GM12878 (cell line): ENCODE results near the gene LRP1B. TPM values are rescaled to one million over a fixed set of nuclear protein-coding genes. Genes with fewer than 3 reads are reported as not detected.

Experiments
- ATAC-seq: fragments of 200-7000 bp; cut with Tn5 transposase; 3 replicates; pipeline ENCODE4 v1.9.1; 2020; ENCODE audit warnings: mild to moderate bottlenecking, moderate library complexity
- BruUV-seq: library from RNA; stranded (reverse); fragments of 400-500 nt; replicated peaks from 2 replicates; lab custom pipeline; 2021; lab: Mats Ljungman, UMichigan
- CTCF ChIA-PET: fragments of 300-600 bp; sonication (Branson Sonifier 250); formaldehyde crosslinking; extraction: SDS; loops from one replicate; lab custom pipeline; 2021; ENCODE audit warnings: inconsistent platforms; lab: Yijun Ruan, JAX
- POLR2A ChIA-PET: fragments of 350-600 bp; formaldehyde crosslinking; extraction: SDS; loops from one replicate; lab custom pipeline; 2021; ENCODE audit warnings: inconsistent platforms; lab: Charles Lee
- RAD21 ChIA-PET: fragments of 300-600 bp; sonication (Branson Sonifier 250); formaldehyde crosslinking; loops from one replicate; lab custom pipeline; 2023; ENCODE audit warnings: antibody characterized with exemption; ENCODE audit not compliant: unreplicated experiment; lab: Charles Lee
- SMC1A ChIA-PET: fragments of 300-600 bp; sonication (Branson Sonifier 250); formaldehyde crosslinking; loops from one replicate; lab custom pipeline; 2023; ENCODE audit not compliant: unreplicated experiment, uncharacterized antibody; lab: Charles Lee
- DNase-seq: peaks from one replicate; pipeline ENCODE4 v3.0.0-alpha.2; 2011; ENCODE audit warnings: low read depth, low spot score
- FAIRE-seq: peaks from 3 replicates; lab custom pipeline; 2011; peaks lifted over from hg19 to GRCh38; lab: Jason Lieb, UNC
- H2AFZ ChIP-seq: 2 replicates; pipeline ENCODE4 v1.6.0; 2011; ENCODE audit warnings: low read depth, low read length, control low read depth; ENCODE audit not compliant: control insufficient read depth
- H3K27ac ChIP-seq: 2 replicates; pipeline ENCODE4 v1.5.1; 2011; ENCODE audit warnings: control low read depth; ENCODE audit not compliant: control insufficient read depth, insufficient read depth
- H3K27me3 ChIP-seq, 2 experiments: replicated peaks in 1 of 2; 2 replicates each; pipeline versions ENCODE4 v1.6.0 to v1.6.1; 2011; ENCODE audit warnings: low read length in 1 of 2; ENCODE audit not compliant: control insufficient read depth in 2 of 2, insufficient read depth in 2 of 2
- H3K36me3 ChIP-seq, 2 experiments: 2 replicates each; pipeline ENCODE4 v1.5.1; 2011; ENCODE audit warnings: low read length in 1 of 2; ENCODE audit not compliant: control insufficient read depth in 2 of 2, insufficient read depth in 2 of 2
- H3K4me1 ChIP-seq: 2 replicates; pipeline ENCODE4 v1.6.1; 2011; ENCODE audit warnings: mild to moderate bottlenecking, low read length, moderate library complexity, mixed read lengths; ENCODE audit not compliant: control insufficient read depth, insufficient read depth
- H3K4me2 ChIP-seq: 2 replicates; pipeline ENCODE4 v1.6.0; 2011; ENCODE audit warnings: control low read depth; ENCODE audit not compliant: control insufficient read depth, insufficient read depth
- H3K4me3 ChIP-seq: fragments of 200-600 bp; sonication (generic); 2 replicates; pipeline ENCODE4 v1.5.1; 2016
- H3K79me2 ChIP-seq: 2 replicates; pipeline ENCODE4 v1.6.0; 2011; ENCODE audit warnings: low read length; ENCODE audit not compliant: control insufficient read depth, insufficient read depth
- H3K9ac ChIP-seq: 2 replicates; pipeline ENCODE4 v1.8.0; 2011; ENCODE audit warnings: low read length, control low read depth, mixed read lengths; ENCODE audit not compliant: control insufficient read depth, insufficient read depth
- H3K9me3 ChIP-seq: replicated peaks from 3 replicates; pipeline ENCODE4 v1.5.1; 2011; ENCODE audit warnings: mild to moderate bottlenecking, low read length; ENCODE audit not compliant: control insufficient read depth, insufficient read depth
- H4K20me1 ChIP-seq: 2 replicates; pipeline ENCODE4 v1.6.0; 2011; ENCODE audit not compliant: control insufficient read depth, insufficient read depth
- CTCF ChIP-seq, 3 experiments: IDR thresholded peaks in 2 of 3; conservative IDR thresholded peaks in 1 of 3; 2 replicates each; pipeline ENCODE4 v1.5.1; 2011; ENCODE audit warnings: low read depth in 3 of 3, low read length in 3 of 3, mild to moderate bottlenecking in 3 of 3, control low read depth in 2 of 3, moderate library complexity in 2 of 3, inconsistent platforms in 1 of 3, mixed read lengths in 1 of 3; ENCODE audit not compliant: control insufficient read depth in 2 of 3, insufficient read depth in 1 of 3; ENCODE audit errors: extremely low read depth in 1 of 3
- E2F4 ChIP-seq: IDR thresholded peaks from 2 replicates; pipeline ENCODE4 v1.6.1; 2012; ENCODE audit warnings: low read depth, low read length, improper control_type of control experiment
- E2F8 ChIP-seq: fragments of 450-650 bp; IDR thresholded peaks from 2 replicates; pipeline ENCODE4 v1.6.1; 2018; ENCODE audit warnings: mild to moderate bottlenecking, low read depth, moderate library complexity; ENCODE audit not compliant: partially characterized antibody
- ELK1 ChIP-seq: IDR thresholded peaks from 2 replicates; pipeline ENCODE4 v1.6.1; 2012; ENCODE audit warnings: low read depth, low read length, improper control_type of control experiment
- IRF3 ChIP-seq: fragments of 450-650 bp; IDR thresholded peaks from 2 replicates; pipeline ENCODE4 v1.6.1; 2014; ENCODE audit warnings: mild to moderate bottlenecking
- MLLT1 ChIP-seq: fragments of 450-650 bp; IDR thresholded peaks from 2 replicates; pipeline ENCODE4 v1.6.1; 2016; ENCODE audit warnings: mild to moderate bottlenecking
- NR2F1 ChIP-seq: fragments of 450-650 bp; conservative IDR thresholded peaks from 2 replicates; pipeline ENCODE4 v1.6.1; 2017; ENCODE audit warnings: mild to moderate bottlenecking
- NRF1 ChIP-seq: conservative IDR thresholded peaks from 2 replicates; pipeline ENCODE4 v1.6.1; 2011; ENCODE audit warnings: mild to moderate bottlenecking, low read depth, low read length, improper control_type of control experiment
- POLR2A ChIP-seq: IDR thresholded peaks from 2 replicates; pipeline ENCODE4 v1.6.1; 2011; ENCODE audit warnings: low read depth, mild to moderate bottlenecking, low read length
- RFX5 ChIP-seq: IDR thresholded peaks from 2 replicates; pipeline ENCODE4 v1.6.1; 2011; ENCODE audit warnings: low read depth, low read length, improper control_type of control experiment
- ZBTB33 ChIP-seq: fragments of 450-650 bp; IDR thresholded peaks from 2 replicates; pipeline ENCODE4 v1.6.1; 2017; ENCODE audit warnings: mild to moderate bottlenecking
- WGBS: methylation state at CpG from one replicate; pipeline ENCODE4 v1.1.6; 2016; ENCODE audit warnings: low lambda C conversion rate; ENCODE audit not compliant: insufficient replicate concordance, insufficient coverage; ENCODE audit errors: missing lambda C conversion rate; 5-methylcytosine and 5-hydroxymethylcytosine counted together
- in situ Hi-C: fragments of 300-500 bp; cut with MboI; formaldehyde crosslinking; loops from 9 replicates; pipeline ENCODE4 v1.14.3; 2018; ENCODE audit warnings: mixed read lengths
- intact Hi-C: fragments of 100-400 bp; cut with micrococcal nuclease; formaldehyde crosslinking; loops from one replicate; pipeline ENCODE4 v1.14.2; 2022; ENCODE audit not compliant: unreplicated experiment
- polyA plus RNA-seq, 11 experiments: library from polyadenylated mRNA; depleted of rRNA in 4 of 11; unstranded in 6 of 11; stranded (reverse) in 5 of 11; fragments of >200 nt; fragmentation: Nextera tagmentation in 4 of 11; fragmentation: Illumina TruSeq in 1 of 11; extraction: Ambion mirVana in 4 of 11; extraction: Trizol in 1 of 11; gene quantifications; 1 replicate in 1 of 11; 2 replicates in 10 of 11; pipeline versions ENCODE4 v1.2.1 to v1.2.3, GENCODE V29; 2011 to 2016; ENCODE audit warnings: inconsistent platforms in 2 of 11, missing spikeins in 2 of 11, low read depth in 1 of 11
- total RNA-seq, 4 experiments: library from RNA; depleted of rRNA in 3 of 4; stranded (reverse); fragments of >200 nt in 3 of 4; fragmentation: Illumina TruSeq in 1 of 4; extraction: Trizol in 1 of 4; gene quantifications; 2 replicates each; pipeline versions ENCODE4 v1.2.1 to v1.2.3, GENCODE V29; 2013 to 2021

Gene LRP1B
- total and polyA plus RNA-seq, 10 of the 15 experiments (the other 5 are each of a cell fraction or from before 2014, with no cell fraction given) = under 0.01 to 0.06 (median 0.03) TPM; not detected in 5

DNA sequence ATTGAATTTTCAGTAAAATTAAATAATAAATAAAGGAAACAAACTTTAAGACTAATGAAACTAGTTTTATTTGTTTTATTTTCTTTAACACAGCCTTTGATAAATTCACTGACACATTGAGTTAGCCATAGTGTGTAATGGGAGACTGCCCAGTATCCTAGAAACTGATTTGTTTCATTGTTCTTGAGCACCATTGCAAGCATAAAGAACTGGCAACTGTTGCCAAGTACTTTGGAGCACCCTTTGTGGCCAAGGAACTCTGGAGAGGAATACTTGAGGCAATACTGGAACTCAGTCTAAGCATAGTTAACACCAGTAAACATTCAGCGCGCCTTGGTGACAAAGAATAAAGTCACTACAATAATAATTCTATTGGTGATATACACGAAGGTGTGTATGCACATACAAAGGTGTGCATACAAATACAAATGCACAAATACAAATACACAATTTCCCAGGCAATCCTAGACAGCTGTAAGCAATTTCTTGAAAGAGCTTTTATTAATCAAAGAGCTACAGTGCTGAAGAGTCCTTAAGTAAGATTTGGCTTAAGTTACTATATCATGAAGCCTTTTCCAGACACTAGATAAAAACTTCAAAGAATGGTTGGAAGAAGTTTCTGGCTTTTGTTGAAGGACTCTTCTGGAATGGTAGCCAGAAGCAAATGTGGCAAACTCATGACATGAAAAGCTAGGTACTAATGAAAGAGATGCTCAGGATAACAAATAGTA lies 1371.2 kb downstream of the LRP1B start:
- POLR2A ChIA-PET = no interaction called here
- CTCF ChIA-PET = no interaction called here
- in situ Hi-C loops = no loop called here
- Histone ChIP-seq H4K20me1 (no peaks in the 10 kb centered on the region), H2AFZ (no peak overlapping the region), H3K9me3 (no peaks in the 10 kb centered on the region), H3K27me3 (no peaks in the 10 kb centered on the region), H3K4me3 (no peak overlapping the region), H3K4me1 (no peaks in the 10 kb centered on the region), H3K4me2 (no peak overlapping the region), H3K27ac (no peak overlapping the region), H3K79me2 (no peaks in the 10 kb centered on the region), H3K9ac (no peak overlapping the region), H3K36me3 (no peaks in the 10 kb centered on the region)
- 69% methylated on average over 3 of the region's 3 CpGs for WGBS
- intact Hi-C loops = no loop called here
- DNase-seq = no peak
- no peak for ATAC-seq
- SMC1A ChIA-PET = no interaction called here
- no peak for FAIRE-seq
- RAD21 ChIA-PET = no interaction called here
- BruUV-seq = no TSS peak
- TF ChIP-seq MLLT1 (no peak), ZBTB33 (no peak), ELK1 (no peak), POLR2A (no peak), NR2F1 (no peak), RFX5 (no peak), E2F4 (no peak), E2F8 (no peak), NRF1 (no peak), CTCF (IDR thresholded peaks at IDR 0.05 in 2 of 3, conservative IDR thresholded peaks at IDR 0.05 in 1 of 3; ENCODE audit: control insufficient read depth in 2 of 3, extremely low read depth in 1 of 3, insufficient read depth in 1 of 3, low read depth in 3 of 3, low read length in 3 of 3) (no peak), IRF3 (no peak)
